Glutamatergic neuron (in vitro differentiated cells): ENCODE data around the gene VCAN. TPM values are rescaled to one million over a fixed set of nuclear protein-coding genes. Genes with fewer than 3 reads are reported as not detected.

Source experiments
- DNase-seq: peaks from one replicate; pipeline ENCODE4 v3.0.0; 2022
- H3K27ac Mint-ChIP-seq: one replicate; pipeline ENCODE4 v1.8.0; 2020; ENCODE audit warnings: mild to moderate bottlenecking, mixed read lengths, inconsistent platforms; ENCODE audit not compliant: unreplicated experiment
- H3K27me3 Mint-ChIP-seq: one replicate; pipeline ENCODE4 v1.8.0; 2020; ENCODE audit warnings: mild to moderate bottlenecking, moderate library complexity, mixed read lengths, inconsistent platforms; ENCODE audit not compliant: unreplicated experiment
- H3K36me3 Mint-ChIP-seq: one replicate; pipeline ENCODE4 v1.8.0; 2020; ENCODE audit warnings: mild to moderate bottlenecking, mixed read lengths, inconsistent platforms; ENCODE audit not compliant: unreplicated experiment
- H3K4me1 Mint-ChIP-seq: one replicate; pipeline ENCODE4 v1.8.0; 2020; ENCODE audit warnings: mild to moderate bottlenecking, low read depth, mixed read lengths, inconsistent platforms; ENCODE audit not compliant: unreplicated experiment
- H3K4me3 Mint-ChIP-seq: one replicate; pipeline ENCODE4 v1.8.0; 2020; ENCODE audit warnings: mild to moderate bottlenecking, mixed read lengths, inconsistent platforms; ENCODE audit not compliant: unreplicated experiment
- H3K9me3 Mint-ChIP-seq: one replicate; pipeline ENCODE4 v1.8.0; 2020; ENCODE audit warnings: mild to moderate bottlenecking, moderate library complexity, mixed read lengths, inconsistent platforms; ENCODE audit not compliant: unreplicated experiment
- total RNA-seq: library from RNA; stranded (reverse); fragmentation: NEBNext Ultra II Directional; extraction: Animal tissue kit (Norgen Biotek cat#: 25700); gene quantifications from one replicate; pipeline ENCODE4 v1.2.1, GENCODE V29; 2021; ENCODE audit not compliant: unreplicated experiment
- TF ChIP-seq, protein P1 (sequence below): fragments of 200-600 bp; sonication (generic); IDR thresholded peaks from one replicate; pipeline ENCODE4 v1.5.0; 2021; ENCODE audit not compliant: partially characterized antibody, unreplicated experiment

VCAN gene
- total RNA-seq, 1 donor from 2014 or later = 152 TPM

DNA sequence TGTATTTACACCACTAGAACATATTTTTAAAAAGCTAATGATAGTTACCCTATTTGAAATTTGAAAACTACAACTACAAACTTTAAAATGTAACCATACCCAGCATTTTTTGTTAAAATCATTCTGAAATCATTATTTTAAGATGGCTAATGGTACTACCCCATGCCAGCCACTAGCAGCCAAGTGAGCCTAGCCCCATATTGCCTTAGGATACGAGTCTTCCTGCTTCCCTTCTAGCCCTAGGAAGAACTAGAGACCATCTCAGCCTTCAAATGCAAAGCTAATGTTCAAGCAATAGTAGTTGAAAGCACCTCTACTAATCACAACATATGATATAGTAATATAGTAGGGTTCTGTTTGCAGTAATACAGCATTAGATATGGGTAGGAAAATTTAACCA lies 24.0 kb upstream of the VCAN start:
- TF ChIP-seq, protein P1, sequence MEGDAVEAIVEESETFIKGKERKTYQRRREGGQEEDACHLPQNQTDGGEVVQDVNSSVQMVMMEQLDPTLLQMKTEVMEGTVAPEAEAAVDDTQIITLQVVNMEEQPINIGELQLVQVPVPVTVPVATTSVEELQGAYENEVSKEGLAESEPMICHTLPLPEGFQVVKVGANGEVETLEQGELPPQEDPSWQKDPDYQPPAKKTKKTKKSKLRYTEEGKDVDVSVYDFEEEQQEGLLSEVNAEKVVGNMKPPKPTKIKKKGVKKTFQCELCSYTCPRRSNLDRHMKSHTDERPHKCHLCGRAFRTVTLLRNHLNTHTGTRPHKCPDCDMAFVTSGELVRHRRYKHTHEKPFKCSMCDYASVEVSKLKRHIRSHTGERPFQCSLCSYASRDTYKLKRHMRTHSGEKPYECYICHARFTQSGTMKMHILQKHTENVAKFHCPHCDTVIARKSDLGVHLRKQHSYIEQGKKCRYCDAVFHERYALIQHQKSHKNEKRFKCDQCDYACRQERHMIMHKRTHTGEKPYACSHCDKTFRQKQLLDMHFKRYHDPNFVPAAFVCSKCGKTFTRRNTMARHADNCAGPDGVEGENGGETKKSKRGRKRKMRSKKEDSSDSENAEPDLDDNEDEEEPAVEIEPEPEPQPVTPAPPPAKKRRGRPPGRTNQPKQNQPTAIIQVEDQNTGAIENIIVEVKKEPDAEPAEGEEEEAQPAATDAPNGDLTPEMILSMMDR = no peak
- Mint-ChIP-seq H3K27me3 (no peaks in the 10 kb centered on the region), H3K9me3 (no peaks in the 10 kb centered on the region), H3K27ac (no peak overlapping the region), H3K36me3 (no peaks in the 10 kb centered on the region), H3K4me1 (no peaks in the 10 kb centered on the region), H3K4me3 (no peak overlapping the region)
- no peak for DNase-seq

DNA sequence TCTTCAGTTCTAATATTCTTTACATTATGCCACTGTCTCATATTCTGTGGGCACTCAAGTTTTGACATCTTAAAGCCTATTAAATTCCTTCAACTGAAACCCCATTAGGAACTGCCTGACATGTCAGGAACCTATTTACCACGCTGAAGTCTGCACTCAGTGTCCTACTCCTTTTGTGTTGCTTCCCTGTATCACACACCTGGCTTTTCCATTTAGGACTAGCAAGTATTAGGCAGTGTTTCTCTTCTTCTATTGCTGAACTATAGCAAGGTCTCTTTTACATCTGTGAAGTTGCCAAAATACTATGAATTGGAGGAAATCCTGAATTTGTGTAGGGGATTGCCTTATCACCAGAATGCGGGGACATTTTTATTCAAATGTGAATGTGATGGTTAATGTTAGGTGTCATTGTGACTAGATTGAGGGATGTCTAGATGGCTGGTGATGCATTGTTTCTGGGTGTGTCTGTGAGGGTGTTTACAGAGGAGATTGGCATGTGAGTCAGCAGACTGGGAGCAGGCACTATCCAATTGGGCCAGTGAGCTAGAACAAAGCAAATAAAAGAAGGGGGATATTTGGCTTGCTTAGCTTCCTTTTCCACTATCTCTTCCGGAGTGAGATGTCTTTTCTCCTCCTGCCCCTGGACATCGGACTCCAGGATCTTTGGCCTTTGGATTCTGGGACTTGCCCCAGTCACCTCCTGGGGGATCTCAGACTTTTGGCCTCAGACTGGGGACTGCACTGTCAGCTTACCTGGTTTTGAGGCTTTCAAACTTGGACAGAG lies 21.2 kb upstream of the VCAN start:
- H3K4me1 Mint-ChIP-seq = no peaks in the 10 kb centered on the region
- H3K27me3 Mint-ChIP-seq = no peaks in the 10 kb centered on the region
- no peak overlapping the region for H3K4me3 Mint-ChIP-seq
- H3K36me3 Mint-ChIP-seq = peaks cover 17% of the 10 kb centered on the region
- no peak overlapping the region for H3K27ac Mint-ChIP-seq
- DNase-seq = no peak
- TF ChIP-seq, protein P1 = no peak
- no peaks in the 10 kb centered on the region for H3K9me3 Mint-ChIP-seq

DNA sequence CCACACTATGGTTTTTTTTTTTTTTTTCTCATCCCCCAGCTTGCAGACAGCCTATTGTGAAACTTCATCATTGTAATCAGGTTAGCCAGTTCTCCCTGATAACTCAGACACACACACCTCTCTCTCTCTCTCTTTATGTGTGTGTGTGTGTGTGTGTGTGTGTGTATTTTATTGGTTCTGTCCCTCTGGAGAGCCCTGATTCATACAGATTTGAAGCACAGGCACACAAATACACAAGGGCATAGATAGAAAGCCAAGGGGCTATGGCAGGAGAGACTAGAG lies 20.6 kb upstream of the VCAN start:
- no peaks in the 10 kb centered on the region for H3K9me3 Mint-ChIP-seq
- no peaks in the 10 kb centered on the region for H3K4me1 Mint-ChIP-seq
- H3K4me3 Mint-ChIP-seq = no peak overlapping the region
- peaks cover 17% of the 10 kb centered on the region for H3K36me3 Mint-ChIP-seq
- H3K27me3 Mint-ChIP-seq = no peaks in the 10 kb centered on the region
- no peak for DNase-seq
- H3K27ac Mint-ChIP-seq = no peak overlapping the region
- TF ChIP-seq, protein P1 = no peak

DNA sequence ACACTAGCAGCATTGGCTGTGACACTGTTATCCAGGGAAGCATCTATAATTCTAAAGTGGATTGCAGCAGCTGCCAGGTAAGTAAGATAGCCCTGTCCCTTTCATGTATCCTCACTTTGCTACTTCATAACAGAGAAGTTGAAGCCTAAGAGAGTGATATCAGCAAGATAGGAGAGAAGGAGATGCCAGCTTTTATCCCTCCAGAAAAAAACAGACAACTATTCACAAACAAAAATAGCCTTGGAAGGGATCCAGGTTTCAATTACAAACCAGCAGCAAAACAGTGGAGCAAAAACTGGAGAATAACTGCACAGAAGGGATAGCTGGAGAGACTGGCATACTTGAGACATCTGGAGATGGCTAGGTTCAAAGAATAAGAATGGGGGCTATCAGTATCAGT lies 19.6 kb upstream of the VCAN start:
- Mint-ChIP-seq H3K27ac (no peak overlapping the region), H3K36me3 (peaks cover 20% of the 10 kb centered on the region), H3K27me3 (no peaks in the 10 kb centered on the region), H3K4me1 (no peaks in the 10 kb centered on the region), H3K4me3 (no peak overlapping the region), H3K9me3 (no peaks in the 10 kb centered on the region)
- no peak for DNase-seq
- TF ChIP-seq, protein P1 = no peak

DNA sequence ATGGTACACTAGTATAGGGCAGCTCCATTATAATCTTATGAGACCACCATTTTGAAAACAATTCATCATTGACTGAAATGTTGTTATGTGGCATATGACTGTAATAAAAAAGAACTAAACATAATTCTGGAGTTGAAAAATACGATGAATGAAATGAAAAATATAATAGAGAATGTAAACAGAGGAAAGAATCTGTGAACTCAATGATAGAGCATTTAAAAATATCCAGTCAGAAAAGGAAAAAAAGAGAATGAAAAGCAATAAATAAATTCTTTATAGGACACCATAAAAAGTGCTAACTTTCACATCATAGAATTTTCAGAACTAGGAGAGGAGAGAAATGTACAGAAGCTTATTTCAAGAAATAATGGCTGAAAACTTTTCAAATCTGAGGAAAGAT lies 17.6 kb upstream of the VCAN start:
- H3K4me3 Mint-ChIP-seq = no peak overlapping the region
- TF ChIP-seq, protein P1 = no peak
- no peak for DNase-seq
- no peaks in the 10 kb centered on the region for H3K9me3 Mint-ChIP-seq
- no peaks in the 10 kb centered on the region for H3K4me1 Mint-ChIP-seq
- H3K27ac Mint-ChIP-seq = no peak overlapping the region
- peaks cover 23% of the 10 kb centered on the region for H3K36me3 Mint-ChIP-seq
- no peaks in the 10 kb centered on the region for H3K27me3 Mint-ChIP-seq
